B cell (primary cell): ENCODE data around the gene HHATL.

Source experiments
- EZH2 ChIP-seq: IDR thresholded peaks from 2 replicates; pipeline ENCODE4 v1.6.1; 2012; ENCODE audit warnings: borderline replicate concordance, low read depth, mild to moderate bottlenecking, moderate library complexity, low read length; ENCODE audit not compliant: insufficient read depth, poor library complexity, severe bottlenecking
- TF ChIP-seq, protein P1 (sequence below): fragments of 200-600 bp; IDR thresholded peaks from one replicate; pipeline ENCODE4 v1.8.0; 2022; ENCODE audit warnings: antibody characterized with exemption, mild to moderate bottlenecking

DNA sequence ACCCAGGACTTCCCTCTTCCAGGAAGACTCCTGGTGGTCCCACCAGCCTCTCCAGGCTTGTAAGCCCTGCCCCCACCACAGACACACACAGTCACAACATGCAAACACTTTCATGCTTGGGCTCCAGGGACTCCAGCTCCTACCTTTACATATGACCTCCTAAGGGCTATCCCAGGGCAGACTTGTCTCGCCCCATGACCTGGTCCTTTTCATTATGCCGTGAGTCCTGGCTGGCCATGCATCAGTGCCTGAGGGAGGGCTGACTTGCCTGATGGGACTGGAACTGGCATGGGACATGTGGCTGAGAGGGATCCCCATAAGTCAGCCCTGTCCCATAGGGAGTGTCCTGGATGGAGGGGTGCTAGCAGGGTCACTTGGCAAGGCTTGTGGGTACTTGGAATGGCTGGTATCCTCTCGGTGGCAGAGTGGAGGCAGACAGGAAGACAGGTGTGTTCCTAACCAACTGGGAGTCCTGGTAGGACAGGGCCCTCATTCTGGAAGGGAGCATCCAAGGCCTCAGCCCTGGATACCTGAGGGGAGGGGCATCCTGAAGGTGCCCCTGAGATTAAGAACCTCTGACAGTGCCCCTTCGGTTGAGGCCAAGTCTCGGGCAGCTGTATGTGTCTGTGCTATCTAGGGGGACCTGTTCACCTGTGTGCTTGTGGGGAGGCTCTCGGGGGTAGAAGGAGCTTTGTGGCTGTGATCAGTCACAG is 540 bp upstream of the HHATL start:
- TF ChIP-seq, protein P1, sequence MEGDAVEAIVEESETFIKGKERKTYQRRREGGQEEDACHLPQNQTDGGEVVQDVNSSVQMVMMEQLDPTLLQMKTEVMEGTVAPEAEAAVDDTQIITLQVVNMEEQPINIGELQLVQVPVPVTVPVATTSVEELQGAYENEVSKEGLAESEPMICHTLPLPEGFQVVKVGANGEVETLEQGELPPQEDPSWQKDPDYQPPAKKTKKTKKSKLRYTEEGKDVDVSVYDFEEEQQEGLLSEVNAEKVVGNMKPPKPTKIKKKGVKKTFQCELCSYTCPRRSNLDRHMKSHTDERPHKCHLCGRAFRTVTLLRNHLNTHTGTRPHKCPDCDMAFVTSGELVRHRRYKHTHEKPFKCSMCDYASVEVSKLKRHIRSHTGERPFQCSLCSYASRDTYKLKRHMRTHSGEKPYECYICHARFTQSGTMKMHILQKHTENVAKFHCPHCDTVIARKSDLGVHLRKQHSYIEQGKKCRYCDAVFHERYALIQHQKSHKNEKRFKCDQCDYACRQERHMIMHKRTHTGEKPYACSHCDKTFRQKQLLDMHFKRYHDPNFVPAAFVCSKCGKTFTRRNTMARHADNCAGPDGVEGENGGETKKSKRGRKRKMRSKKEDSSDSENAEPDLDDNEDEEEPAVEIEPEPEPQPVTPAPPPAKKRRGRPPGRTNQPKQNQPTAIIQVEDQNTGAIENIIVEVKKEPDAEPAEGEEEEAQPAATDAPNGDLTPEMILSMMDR = no peak
- TF ChIP-seq EZH2 = no peak
